Right atrium auricular region (tissue), 2 donors: Measurements from ENCODE around the gene HCFC1R1. TPM values are rescaled to one million over a fixed set of nuclear protein-coding genes. Genes with fewer than 3 reads are reported as not detected.
A peak's percentile ranks its signal among the peaks of the same experiment; 100 is the strongest.

Experiments
- DNase-seq: peaks from one replicate; pipeline ENCODE4 v3.0.0-alpha.2; 2019; ENCODE audit warnings: low spot score
- H3K27ac ChIP-seq, 2 donors: fragments of 200-600 bp; sonication (generic); 1 replicate in 1 of 2; 2 replicates in 1 of 2; pipeline ENCODE4 v1.5.1; 2016 to 2019
- H3K27me3 ChIP-seq, 2 donors: fragments of 200-600 bp; sonication (generic); one replicate each; pipeline versions ENCODE4 v1.5.1 to v1.6.0; 2017 to 2019
- H3K36me3 ChIP-seq: fragments of 200-600 bp; sonication (generic); one replicate; pipeline ENCODE4 v1.5.1; 2016
- H3K4me1 ChIP-seq, 2 donors: fragments of 200-600 bp; sonication (generic); one replicate each; pipeline versions ENCODE4 v1.5.1 to v1.6.0; 2017 to 2019
- H3K4me3 ChIP-seq, 2 donors: fragments of 200-600 bp; sonication (generic); 1 replicate in 1 of 2; 2 replicates in 1 of 2; pipeline ENCODE4 v1.5.1; 2017 to 2019; ENCODE audit warnings: mild to moderate bottlenecking in 1 of 2, moderate library complexity in 1 of 2
- H3K9me3 ChIP-seq, 2 donors: fragments of 200-600 bp; sonication (generic); one replicate each; pipeline ENCODE4 v1.5.1; 2019
- total RNA-seq, 2 donors: library from RNA; depleted of rRNA; stranded (reverse); fragments of >200 nt; gene quantifications; one replicate each; pipeline ENCODE4 v1.1.0, GENCODE V29; 2016
- TF ChIP-seq, protein P1 (sequence below), 2 donors: fragments of 200-600 bp; sonication (generic); IDR thresholded peaks; one replicate each; pipeline ENCODE4 v1.5.1; 2019; ENCODE audit warnings: antibody characterized with exemption in 2 of 2

The HCFC1R1 gene
- total RNA-seq, 2 donors from 2014 or later = 22.5 to 33.1 TPM

DNA sequence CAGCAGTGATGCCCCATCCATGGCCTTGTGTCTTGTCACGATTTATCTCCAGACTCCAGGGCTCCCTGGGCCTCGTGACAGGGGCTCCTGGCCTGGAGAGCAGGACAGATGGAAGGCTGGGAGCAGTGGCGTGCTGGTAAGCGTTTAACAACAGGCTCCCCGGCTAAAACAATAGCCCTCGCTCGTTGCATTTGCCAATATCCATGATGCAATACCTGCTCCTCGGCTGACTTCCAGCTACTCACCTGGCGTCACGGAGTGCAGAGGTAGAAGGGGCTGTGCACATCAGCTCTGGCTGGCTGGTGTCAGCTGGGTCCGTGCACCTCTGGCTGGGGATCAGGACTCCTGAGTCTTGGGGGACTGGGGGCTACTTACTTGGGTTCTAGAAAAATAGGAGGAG lies 14.5 kb upstream of the HCFC1R1 start:
- TF ChIP-seq, protein P1, sequence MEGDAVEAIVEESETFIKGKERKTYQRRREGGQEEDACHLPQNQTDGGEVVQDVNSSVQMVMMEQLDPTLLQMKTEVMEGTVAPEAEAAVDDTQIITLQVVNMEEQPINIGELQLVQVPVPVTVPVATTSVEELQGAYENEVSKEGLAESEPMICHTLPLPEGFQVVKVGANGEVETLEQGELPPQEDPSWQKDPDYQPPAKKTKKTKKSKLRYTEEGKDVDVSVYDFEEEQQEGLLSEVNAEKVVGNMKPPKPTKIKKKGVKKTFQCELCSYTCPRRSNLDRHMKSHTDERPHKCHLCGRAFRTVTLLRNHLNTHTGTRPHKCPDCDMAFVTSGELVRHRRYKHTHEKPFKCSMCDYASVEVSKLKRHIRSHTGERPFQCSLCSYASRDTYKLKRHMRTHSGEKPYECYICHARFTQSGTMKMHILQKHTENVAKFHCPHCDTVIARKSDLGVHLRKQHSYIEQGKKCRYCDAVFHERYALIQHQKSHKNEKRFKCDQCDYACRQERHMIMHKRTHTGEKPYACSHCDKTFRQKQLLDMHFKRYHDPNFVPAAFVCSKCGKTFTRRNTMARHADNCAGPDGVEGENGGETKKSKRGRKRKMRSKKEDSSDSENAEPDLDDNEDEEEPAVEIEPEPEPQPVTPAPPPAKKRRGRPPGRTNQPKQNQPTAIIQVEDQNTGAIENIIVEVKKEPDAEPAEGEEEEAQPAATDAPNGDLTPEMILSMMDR (IDR thresholded peaks at IDR 0.05) = no peak
- DNase-seq = no peak
- no peak overlapping the region for H3K27ac ChIP-seq
- peaks cover 11 to 36% of the 10 kb centered on the region in 2 donors for H3K27me3 ChIP-seq
- no peak overlapping the region for H3K4me3 ChIP-seq
- H3K4me1 ChIP-seq = peaks cover 0 to 12% of the 10 kb centered on the region in 2 donors
- no peaks in the 10 kb centered on the region for H3K9me3 ChIP-seq
- H3K36me3 ChIP-seq = no peaks in the 10 kb centered on the region

- H3K9me3 ChIP-seq = no peaks in the 10 kb centered on the region
- peaks cover 9 to 36% of the 10 kb centered on the region in 2 donors for H3K27me3 ChIP-seq
- no peak for DNase-seq
- H3K4me3 ChIP-seq = peak within 1 kb of the TSS in 1 of 2 donors; percentile 12
- H3K27ac ChIP-seq = no peak within 1 kb of the TSS
- TF ChIP-seq, protein P1 (IDR thresholded peaks at IDR 0.05) = no peak
- H3K36me3 ChIP-seq = no peaks in the 10 kb centered on the region
- peaks cover 0 to 12% of the 10 kb centered on the region in 2 donors for H3K4me1 ChIP-seq
These were observed 13.1 kb upstream of the HCFC1R1 start, which contains the start of gene BICDL2 for GRCh38 chr16:3036726-3037315. Gene BICDL2 (minus strand): TSS chr16:3036944. CDS start chr16:3035496, 1,448 bp downstream.

DNA sequence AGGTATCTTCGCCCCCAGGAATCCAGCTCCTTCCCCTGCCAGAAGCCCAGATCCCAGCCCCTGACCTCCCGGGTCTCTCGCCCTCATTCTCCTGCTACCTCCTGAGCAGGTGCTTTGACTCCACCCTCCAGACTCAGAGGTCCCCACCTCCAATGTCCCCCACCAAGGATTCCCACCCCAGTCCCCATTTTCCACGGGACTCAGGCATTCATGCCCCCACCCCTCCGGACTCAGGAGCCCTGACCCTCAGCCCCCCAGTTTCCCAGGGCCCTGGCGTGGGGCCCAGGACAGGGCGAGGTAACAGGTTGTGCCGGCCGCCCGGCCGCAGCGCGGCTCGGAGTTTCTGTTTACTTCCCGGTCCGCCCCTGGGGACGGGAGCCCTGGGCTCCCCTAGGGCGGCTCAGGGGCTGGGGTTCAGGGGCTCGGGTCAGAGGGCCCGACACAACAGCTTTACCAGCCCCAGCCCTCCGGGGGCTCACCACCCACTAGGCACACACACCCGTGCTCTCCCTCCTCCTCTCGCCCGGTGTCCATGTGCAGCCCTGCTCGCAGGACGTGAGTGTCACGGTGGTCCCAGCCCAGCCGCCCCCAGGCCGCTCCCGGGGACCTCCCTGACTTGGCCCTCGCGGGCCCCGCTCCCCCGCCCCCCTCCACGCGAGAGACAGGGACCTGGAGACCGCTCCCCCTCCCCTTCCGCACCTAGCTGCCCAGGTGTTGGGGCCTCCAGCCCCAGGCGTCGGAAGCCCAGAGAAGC lies 12.4 kb upstream of the HCFC1R1 start:
- no peak for DNase-seq
- H3K4me3 ChIP-seq = peak overlapping the region in 1 of 2 donors; percentile 12
- no peaks in the 10 kb centered on the region for H3K36me3 ChIP-seq
- no peak overlapping the region for H3K27ac ChIP-seq
- no peaks in the 10 kb centered on the region for H3K9me3 ChIP-seq
- TF ChIP-seq, protein P1 (IDR thresholded peaks at IDR 0.05) = no peak
- H3K4me1 ChIP-seq = peaks cover 0 to 12% of the 10 kb centered on the region in 2 donors
- peaks cover 9 to 36% of the 10 kb centered on the region in 2 donors for H3K27me3 ChIP-seq

- Histone ChIP-seq H3K9me3 (no peaks in the 10 kb centered on the region), H3K36me3 (no peaks in the 10 kb centered on the region), H3K4me1 (peaks cover 0 to 12% of the 10 kb centered on the region in 2 donors), H3K4me3 (no peak overlapping the region), H3K27ac (no peak overlapping the region), H3K27me3 (peaks cover 9 to 39% of the 10 kb centered on the region in 2 donors)
- DNase-seq = no peak
- TF ChIP-seq, protein P1 (IDR thresholded peaks at IDR 0.05) = no peak
These were observed 11.7 kb upstream of the HCFC1R1 start for GRCh38 chr16:3035289-3035971.

GRCh38 chr16:3032624-3033023 lies 8.9 kb upstream of the HCFC1R1 start:
- H3K36me3 ChIP-seq = no peaks in the 10 kb centered on the region
- peaks cover 13 to 30% of the 10 kb centered on the region in 2 donors for H3K27me3 ChIP-seq
- TF ChIP-seq, protein P1 (IDR thresholded peaks at IDR 0.05) = no peak
- no peak overlapping the region for H3K4me3 ChIP-seq
- H3K4me1 ChIP-seq = peaks cover 0 to 27% of the 10 kb centered on the region in 2 donors
- no peaks in the 10 kb centered on the region for H3K9me3 ChIP-seq
- no peak overlapping the region for H3K27ac ChIP-seq
- DNase-seq = no peak
